ENCODE measurements around the gene ILDR1.
"Not testable (repeated sequence)": the region's sequence is repeated elsewhere in the genome, so short reads cannot be mapped to it uniquely, and the experiment has no call there.

Gene ILDR1

GRCh38 chr3:122021811-122022401, at the start of gene ILDR1:
Gene ILDR1, minus strand, starts transcription at chr3:122022247. Its CDS starts 170 bp downstream, at chr3:122022077.
- DNase-seq, result peak; percentile 93

- DNase-seq, result no peak
Observed at GRCh38 chr3:122067588-122068240, 45.7 kb upstream of the ILDR1 start.

GRCh38 chr3:122067214-122067550, 45.1 kb upstream of the ILDR1 start:
- DNase-seq, result no peak

GRCh38 chr3:122066331-122067213, 44.5 kb upstream of the ILDR1 start:
- no peak for DNase-seq

- no peak for DNase-seq
Observed at GRCh38 chr3:122064326-122064725, 42.3 kb upstream of the ILDR1 start.

- no peak for DNase-seq
Observed at GRCh38 chr3:122063908-122064307, 41.9 kb upstream of the ILDR1 start.

GRCh38 chr3:122060040-122060698, 38.1 kb upstream of the ILDR1 start:
- DNase-seq, result no peak

GRCh38 chr3:122058294-122058693, 36.2 kb upstream of the ILDR1 start:
- no peak for DNase-seq

- DNase-seq, result no peak
Observed at GRCh38 chr3:122057671-122058070, 35.6 kb upstream of the ILDR1 start.

- no peak for DNase-seq
Observed at GRCh38 chr3:122055215-122055614, 33.2 kb upstream of the ILDR1 start, which contains the start of gene CD86. Gene CD86, plus strand, starts transcription at chr3:122055362. Its CDS starts 128 bp downstream, at chr3:122055490.

- DNase-seq, result no peak
Observed at GRCh38 chr3:122052968-122053367, 30.9 kb upstream of the ILDR1 start.

- peak; percentile 34 for DNase-seq
Observed at GRCh38 chr3:122047773-122048172, 25.7 kb upstream of the ILDR1 start.

GRCh38 chr3:122047296-122047695, 25.2 kb upstream of the ILDR1 start:
- DNase-seq, result not testable (repeated sequence)

GRCh38 chr3:122033023-122033422, 11.0 kb upstream of the ILDR1 start:
- DNase-seq, result no peak

- DNase-seq, result no peak
Observed at GRCh38 chr3:122032531-122032930, 10.5 kb upstream of the ILDR1 start.

GRCh38 chr3:122031123-122031468, 9.0 kb upstream of the ILDR1 start:
- DNase-seq, result no peak

- no peak for DNase-seq
Observed at GRCh38 chr3:122030381-122031122, 8.5 kb upstream of the ILDR1 start.

GRCh38 chr3:122025296-122025695, 3.2 kb upstream of the ILDR1 start:
- no peak for DNase-seq

GRCh38 chr3:122024800-122025199, 2.8 kb upstream of the ILDR1 start:
- DNase-seq, result no peak

GRCh38 chr3:122023335-122023910, 1.4 kb upstream of the ILDR1 start:
- DNase-seq, result no peak

GRCh38 chr3:122021037-122021436, 1.0 kb downstream of the ILDR1 start:
- no peak for DNase-seq

GRCh38 chr3:122019493-122019892, 2.6 kb downstream of the ILDR1 start:
- no peak for DNase-seq
